GM13977 (cell line): ENCODE data around the gene CEBPB.

Experiments
- DNase-seq: peaks from one replicate; pipeline ENCODE4 v3.0.0; 2012; ENCODE audit warnings: low spot score
- in situ Hi-C: fragments of 300-500 bp; cut with MboI; formaldehyde crosslinking; loops from one replicate; pipeline ENCODE4 v1.12.0; 2022; ENCODE audit warnings: low sequenced_read_pairs, low pct_unique_long_range_greater_than_20kb, mixed read lengths, inconsistent platforms; ENCODE audit not compliant: unreplicated experiment
- TF ChIP-seq, protein P1 (sequence below): IDR thresholded peaks from 2 replicates; pipeline ENCODE4 v1.5.1; 2012; ENCODE audit warnings: mild to moderate bottlenecking, control low read depth; ENCODE audit not compliant: insufficient read depth; ENCODE audit errors: extremely low read depth, missing control alignments

Gene CEBPB

DNA sequence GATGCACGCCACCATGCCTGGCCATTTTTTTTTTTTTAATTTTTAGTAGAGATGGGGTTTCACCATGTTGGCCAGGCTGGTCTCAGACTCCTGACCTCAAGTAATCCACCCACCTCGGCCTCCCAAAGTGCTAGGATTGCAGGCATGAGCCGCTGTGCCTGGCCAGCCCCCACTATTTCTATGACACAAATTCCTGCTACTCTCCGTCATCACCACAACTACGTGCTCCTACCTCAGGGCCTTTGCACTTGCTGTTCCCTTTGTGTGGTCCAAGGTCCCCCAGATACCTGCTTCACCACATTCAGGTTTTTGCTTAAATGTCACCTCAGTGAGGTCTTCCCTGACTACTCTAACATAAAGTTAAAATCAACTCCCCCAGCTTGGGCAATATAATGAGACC lies 5.2 kb upstream of the CEBPB start:
- TF ChIP-seq, protein P1, sequence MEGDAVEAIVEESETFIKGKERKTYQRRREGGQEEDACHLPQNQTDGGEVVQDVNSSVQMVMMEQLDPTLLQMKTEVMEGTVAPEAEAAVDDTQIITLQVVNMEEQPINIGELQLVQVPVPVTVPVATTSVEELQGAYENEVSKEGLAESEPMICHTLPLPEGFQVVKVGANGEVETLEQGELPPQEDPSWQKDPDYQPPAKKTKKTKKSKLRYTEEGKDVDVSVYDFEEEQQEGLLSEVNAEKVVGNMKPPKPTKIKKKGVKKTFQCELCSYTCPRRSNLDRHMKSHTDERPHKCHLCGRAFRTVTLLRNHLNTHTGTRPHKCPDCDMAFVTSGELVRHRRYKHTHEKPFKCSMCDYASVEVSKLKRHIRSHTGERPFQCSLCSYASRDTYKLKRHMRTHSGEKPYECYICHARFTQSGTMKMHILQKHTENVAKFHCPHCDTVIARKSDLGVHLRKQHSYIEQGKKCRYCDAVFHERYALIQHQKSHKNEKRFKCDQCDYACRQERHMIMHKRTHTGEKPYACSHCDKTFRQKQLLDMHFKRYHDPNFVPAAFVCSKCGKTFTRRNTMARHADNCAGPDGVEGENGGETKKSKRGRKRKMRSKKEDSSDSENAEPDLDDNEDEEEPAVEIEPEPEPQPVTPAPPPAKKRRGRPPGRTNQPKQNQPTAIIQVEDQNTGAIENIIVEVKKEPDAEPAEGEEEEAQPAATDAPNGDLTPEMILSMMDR = no peak
- in situ Hi-C loops = loop anchor here (5.0 to 25.0 kb wide), 3 partner anchors 198 to 389 kb away; partner anchors contain the start of gene SNAI1
- DNase-seq = no peak

DNA sequence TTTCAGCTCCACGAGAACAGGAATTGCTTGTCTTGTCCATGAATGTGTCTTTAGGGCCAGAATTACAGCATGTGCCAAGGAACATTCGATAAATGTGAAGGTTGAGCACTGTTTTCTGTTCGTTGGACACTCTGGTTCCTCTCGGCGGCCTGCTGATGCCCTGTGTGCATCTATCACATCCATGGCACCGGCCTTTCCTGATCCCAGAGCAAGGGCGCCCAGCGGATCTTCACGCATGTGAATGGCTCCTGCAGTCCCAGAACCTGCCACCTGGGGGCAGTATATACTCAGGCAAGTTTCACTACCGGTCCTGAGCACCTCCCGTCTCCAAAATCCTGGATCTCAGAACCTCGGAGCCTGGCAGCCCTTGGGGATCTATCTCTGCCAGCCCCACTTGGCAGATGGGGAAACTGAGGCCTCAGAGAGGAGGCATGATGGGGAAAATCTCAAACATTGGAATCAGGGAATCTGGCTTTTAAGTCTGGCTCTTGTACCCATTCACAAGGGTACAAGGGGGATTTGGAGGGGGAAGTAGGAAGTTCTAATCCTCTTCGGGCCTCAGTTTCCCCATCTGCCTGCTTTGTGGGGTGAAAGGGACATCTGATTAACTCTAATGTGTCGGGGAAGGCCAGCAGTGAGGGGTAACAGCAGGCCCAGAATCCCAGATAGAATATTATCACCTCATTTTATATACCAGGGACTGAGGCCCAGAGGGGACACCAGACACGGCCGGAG lies 4.3 kb upstream of the CEBPB start:
- peak; percentile 74 for DNase-seq
- TF ChIP-seq, protein P1 = peak; percentile 93
- in situ Hi-C loops = loop anchor here (5.0 to 25.0 kb wide), 3 partner anchors 199 to 388 kb away; partner anchors contain the start of gene SNAI1

DNA sequence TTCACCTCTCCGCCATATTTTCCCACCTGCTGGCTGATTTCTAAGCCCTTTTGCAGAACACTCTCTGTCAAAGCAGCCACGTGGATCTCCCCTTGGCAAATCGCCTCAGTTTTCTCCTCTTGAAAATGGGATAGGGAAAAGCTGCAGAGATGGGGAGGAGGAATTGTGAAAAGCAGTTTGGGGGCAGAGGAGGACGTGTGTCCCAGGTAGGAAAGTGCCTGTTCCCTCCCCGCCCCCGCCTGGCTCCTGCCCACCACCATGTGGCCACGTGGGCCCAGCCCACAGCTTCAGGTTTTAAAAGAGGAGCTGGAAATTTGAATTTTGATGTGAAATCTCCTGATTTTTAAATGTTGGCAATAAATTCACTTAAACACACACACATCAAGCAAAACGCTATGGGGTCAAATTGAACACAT lies 3.6 kb upstream of the CEBPB start:
- no peak for DNase-seq
- in situ Hi-C loops = loop anchor here (5.0 to 25.0 kb wide), 3 partner anchors 200 to 388 kb away; partner anchors contain the start of gene SNAI1
- TF ChIP-seq, protein P1 = no peak

DNA sequence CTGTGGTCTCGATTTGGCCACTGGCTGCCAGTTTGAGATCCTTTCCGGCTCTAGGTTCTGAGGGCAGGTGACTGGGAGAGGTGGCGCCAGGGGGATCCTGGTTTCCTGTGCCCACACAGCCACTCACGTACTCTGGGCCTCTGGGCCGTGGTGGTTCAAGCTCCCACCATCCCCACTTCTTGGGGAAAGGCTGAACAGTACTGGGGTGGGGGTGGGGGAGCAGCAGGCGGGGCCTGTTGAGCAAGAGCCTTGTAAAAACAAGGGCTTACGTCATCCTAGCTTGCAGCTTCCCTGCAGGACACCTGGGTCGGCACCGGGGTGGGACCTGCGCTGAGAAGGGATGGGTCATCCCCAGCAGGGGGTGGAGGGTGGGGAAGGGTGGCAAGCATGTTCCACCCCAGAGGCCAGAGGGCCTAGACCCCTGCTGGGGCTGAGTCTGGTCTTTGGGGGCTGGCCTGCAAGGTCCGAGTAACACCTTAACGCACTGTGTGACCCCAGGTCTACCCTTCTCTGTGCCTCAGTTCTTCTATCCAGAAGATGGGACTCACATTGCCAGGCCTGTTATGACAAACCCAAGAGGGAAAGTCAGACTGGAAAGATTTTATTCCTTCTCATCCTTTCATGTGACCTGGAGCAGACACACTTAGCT lies 3.1 kb upstream of the CEBPB start:
- TF ChIP-seq, protein P1 = no peak
- in situ Hi-C loops = loop anchor here (5.0 to 25.0 kb wide), 3 partner anchors 200 to 387 kb away; partner anchors contain the start of gene SNAI1
- DNase-seq = no peak

DNA sequence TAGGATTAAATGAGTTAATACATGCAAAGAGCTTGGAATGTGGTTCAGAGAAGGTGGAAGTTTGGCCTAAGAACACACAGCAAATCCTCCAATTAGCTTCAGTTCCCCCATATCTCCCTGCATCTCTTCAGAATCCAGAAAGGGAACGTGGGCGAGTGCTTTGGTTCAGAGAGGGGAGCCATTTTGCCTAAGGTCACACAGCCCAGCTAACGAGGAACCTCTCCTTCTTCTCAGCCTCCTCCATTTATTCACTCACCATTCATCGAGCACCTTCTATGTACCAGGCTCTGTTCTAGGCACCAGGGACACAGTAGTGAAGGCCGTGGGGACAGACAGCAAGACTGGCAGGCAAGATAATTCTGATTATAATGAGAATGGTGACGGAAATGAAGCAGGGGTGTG lies 2.3 kb upstream of the CEBPB start:
- in situ Hi-C loops = loop anchor here (5.0 to 25.0 kb wide), 3 partner anchors 201 to 387 kb away; partner anchors contain the start of gene SNAI1
- no peak for DNase-seq
- TF ChIP-seq, protein P1 = no peak

DNA sequence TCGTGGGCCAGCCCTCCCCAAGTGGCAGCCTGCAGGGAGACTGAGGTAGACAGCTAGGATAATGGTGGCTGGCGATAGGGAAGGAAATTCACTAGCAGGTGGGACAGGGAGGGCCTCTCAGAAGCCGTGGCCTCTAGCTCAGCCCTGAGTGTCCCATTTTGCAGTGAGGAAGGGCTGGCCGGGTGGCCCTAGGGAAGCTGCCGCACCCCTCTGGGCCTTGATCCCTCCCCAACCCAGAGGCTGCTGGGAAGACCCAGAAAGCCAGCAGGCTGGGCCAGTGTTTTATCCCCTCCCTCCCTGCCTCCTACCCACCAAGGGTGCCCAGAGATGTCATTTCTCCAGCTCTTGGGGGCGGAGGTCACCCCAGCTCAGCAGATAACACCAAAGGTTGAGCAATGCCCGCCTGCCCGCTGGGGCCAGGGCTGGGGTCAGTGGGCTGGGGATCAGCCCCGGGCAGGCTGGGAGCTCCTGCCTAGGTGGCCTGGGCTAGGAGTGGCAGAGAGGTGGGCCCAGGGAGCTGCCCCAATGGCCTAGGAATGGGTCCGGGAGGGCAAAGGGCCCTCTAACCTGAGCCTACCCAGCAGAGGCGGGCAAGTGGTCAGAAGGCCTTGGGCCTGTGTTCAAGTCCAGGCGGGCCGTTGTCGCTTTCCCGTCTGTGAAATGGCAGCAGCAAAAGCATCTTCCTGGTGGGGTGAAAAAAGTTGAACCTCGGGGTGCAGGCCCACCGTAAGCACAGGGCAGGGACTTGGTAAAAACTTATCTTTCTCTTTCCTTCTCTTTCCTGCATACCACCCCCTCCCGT lies 1.6 kb upstream of the CEBPB start:
- DNase-seq = no peak
- in situ Hi-C loops = loop anchor here (5.0 to 25.0 kb wide), 3 partner anchors 202 to 386 kb away; partner anchors contain the start of gene SNAI1
- TF ChIP-seq, protein P1 = no peak
